Measurements from ENCODE around the gene TEDC2. TPM values are rescaled to one million over a fixed set of nuclear protein-coding genes. Genes with fewer than 3 reads are reported as not detected.

TEDC2 gene
- total RNA-seq, 3 donors from 2014 or later (not counting 1 experiment from before 2014, with no cell fraction given), result 0.47 to 2.2 (median 0.55) TPM

GRCh38 chr16:2493605-2494004, 33.7 kb downstream of the TEDC2 start:
- Histone ChIP-seq H3K9me3 (ENCODE audit: control insufficient read depth, insufficient read depth, low read length) (no peaks in the 10 kb centered on the region), H3K27me3 (ENCODE audit: control insufficient read depth, insufficient read depth, low read length) (no peaks in the 10 kb centered on the region)
- intact Hi-C loops (cut with micrococcal nuclease), result no loop called here

GRCh38 chr16:2494616-2495015, 34.7 kb downstream of the TEDC2 start:
- Mint-ChIP-seq H3K36me3 (no peaks in the 10 kb centered on the region), H3K4me3 (no peak overlapping the region), H3K4me1 (no peaks in the 10 kb centered on the region), H3K27ac (no peak overlapping the region), H3K27me3 (ENCODE audit: low read depth in 2 of 2) (no peaks in the 10 kb centered on the region), H3K9me3 (no peaks in the 10 kb centered on the region)
- Histone ChIP-seq H3K4me3 (ENCODE audit: low read length) (no peak overlapping the region), H3K36me3 (ENCODE audit: control insufficient read depth, insufficient read depth, low read length) (peaks cover 6% of the 10 kb centered on the region), H3K27ac (ENCODE audit: low read length) (no peak overlapping the region), H3K9me3 (ENCODE audit: control insufficient read depth, insufficient read depth, low read length) (no peaks in the 10 kb centered on the region), H3K27me3 (ENCODE audit: control insufficient read depth, insufficient read depth, low read length) (no peaks in the 10 kb centered on the region), H3K4me1 (ENCODE audit: control insufficient read depth, insufficient read depth, low read length) (no peaks in the 10 kb centered on the region)
- intact Hi-C loops (cut with micrococcal nuclease), result no loop called here
- ATAC-seq, result no peak
- no peak for TF ChIP-seq CTCF (IDR thresholded peaks at IDR 0.05)
- WGBS (ENCODE audit: insufficient coverage), result 95% methylated on average over 5 of the region's 5 CpGs
- no peak for DNase-seq

More at GRCh38 chr16:2493605-2494004, 33.7 kb downstream of the TEDC2 start:
- H3K4me1 ChIP-seq (ENCODE audit: control insufficient read depth, insufficient read depth, low read length), result peaks cover under 1% of the 10 kb centered on the region
- no peak overlapping the region for H3K4me3 ChIP-seq (ENCODE audit: low read length)
- Mint-ChIP-seq H3K4me3 (no peak overlapping the region), H3K27ac (no peak overlapping the region), H3K27me3 (ENCODE audit: low read depth in 2 of 2) (no peaks in the 10 kb centered on the region), H3K4me1 (no peaks in the 10 kb centered on the region), H3K36me3 (no peaks in the 10 kb centered on the region), H3K9me3 (no peaks in the 10 kb centered on the region)
- no peak overlapping the region for H3K27ac ChIP-seq (ENCODE audit: low read length)
- H3K36me3 ChIP-seq (ENCODE audit: control insufficient read depth, insufficient read depth, low read length), result peaks cover 6% of the 10 kb centered on the region
- 92% methylated on average over 6 of the region's 6 CpGs for WGBS (ENCODE audit: insufficient coverage)
- TF ChIP-seq CTCF (IDR thresholded peaks at IDR 0.05), result no peak
- ATAC-seq (no peak), DNase-seq (no peak)

GRCh38 chr16:2495041-2495440, 35.1 kb downstream of the TEDC2 start:
- no peak for TF ChIP-seq CTCF (IDR thresholded peaks at IDR 0.05)
- Histone ChIP-seq H3K4me3 (ENCODE audit: low read length) (no peak overlapping the region), H3K36me3 (ENCODE audit: control insufficient read depth, insufficient read depth, low read length) (peaks cover 6% of the 10 kb centered on the region), H3K4me1 (ENCODE audit: control insufficient read depth, insufficient read depth, low read length) (no peaks in the 10 kb centered on the region), H3K27ac (ENCODE audit: low read length) (no peak overlapping the region), H3K27me3 (ENCODE audit: control insufficient read depth, insufficient read depth, low read length) (no peaks in the 10 kb centered on the region), H3K9me3 (ENCODE audit: control insufficient read depth, insufficient read depth, low read length) (no peaks in the 10 kb centered on the region)
- DNase-seq (no peak), ATAC-seq (no peak)
- H3K4me3 Mint-ChIP-seq, result no peak overlapping the region
- intact Hi-C loops (cut with micrococcal nuclease), result no loop called here
- H3K27me3 Mint-ChIP-seq (ENCODE audit: low read depth in 2 of 2), result no peaks in the 10 kb centered on the region
- no peaks in the 10 kb centered on the region for H3K36me3 Mint-ChIP-seq
- H3K27ac Mint-ChIP-seq, result no peak overlapping the region
- no peaks in the 10 kb centered on the region for H3K4me1 Mint-ChIP-seq
- WGBS (ENCODE audit: insufficient coverage), result 93% methylated on average over 5 of the region's 5 CpGs
- H3K9me3 Mint-ChIP-seq, result no peaks in the 10 kb centered on the region
